GM21786 (cell line): Measurements from ENCODE around the gene MYL7.

Experiments used
- ATAC-seq: cut with Tn5 transposase; IDR thresholded peaks from one replicate; pipeline ENCODE4 v1.9.1; 2021; ENCODE audit not compliant: unreplicated experiment

The MYL7 gene

DNA sequence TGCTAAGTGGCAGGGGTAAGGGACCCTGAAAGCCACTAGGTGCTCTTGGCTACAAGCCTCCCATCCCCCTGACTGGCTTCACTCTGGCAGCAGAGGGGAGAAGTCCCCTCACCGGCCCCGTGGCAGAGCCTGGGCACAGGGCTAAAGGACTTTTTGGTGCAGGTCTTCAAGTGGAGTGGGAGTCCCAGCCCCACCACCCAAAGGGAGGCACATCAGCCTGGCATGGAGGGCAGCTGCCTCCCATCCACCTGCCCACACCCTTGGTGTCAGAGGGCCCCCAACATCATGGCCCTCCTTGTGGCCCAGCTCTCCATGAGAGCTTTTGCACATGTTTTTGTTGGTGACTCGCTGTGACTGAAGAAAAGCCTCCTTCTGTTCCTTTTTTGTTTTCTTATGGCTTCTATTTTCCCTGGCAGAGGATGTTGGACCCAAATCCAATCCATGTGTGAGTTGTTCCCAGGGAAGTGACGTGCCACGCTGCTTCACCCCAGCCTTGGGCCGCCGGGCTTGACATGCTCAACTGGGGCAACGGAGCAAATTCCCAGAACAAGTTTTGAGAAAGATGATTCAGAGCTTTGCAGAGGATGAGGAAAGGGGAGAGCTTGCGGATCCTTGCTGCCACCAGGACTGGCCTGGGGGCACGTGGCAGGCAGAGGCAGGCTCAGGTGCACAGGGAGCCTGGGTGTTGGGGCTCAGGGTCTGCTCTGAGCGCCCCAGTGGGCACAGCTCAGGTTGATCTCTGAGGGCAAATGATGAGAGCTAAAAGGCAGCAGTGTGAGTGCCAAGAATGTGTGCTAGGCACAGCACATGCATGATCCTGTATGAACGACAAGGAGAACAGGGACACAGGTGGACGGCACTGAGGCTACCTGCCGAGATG is 38.9 kb downstream of the MYL7 start:
- no peak for ATAC-seq

DNA sequence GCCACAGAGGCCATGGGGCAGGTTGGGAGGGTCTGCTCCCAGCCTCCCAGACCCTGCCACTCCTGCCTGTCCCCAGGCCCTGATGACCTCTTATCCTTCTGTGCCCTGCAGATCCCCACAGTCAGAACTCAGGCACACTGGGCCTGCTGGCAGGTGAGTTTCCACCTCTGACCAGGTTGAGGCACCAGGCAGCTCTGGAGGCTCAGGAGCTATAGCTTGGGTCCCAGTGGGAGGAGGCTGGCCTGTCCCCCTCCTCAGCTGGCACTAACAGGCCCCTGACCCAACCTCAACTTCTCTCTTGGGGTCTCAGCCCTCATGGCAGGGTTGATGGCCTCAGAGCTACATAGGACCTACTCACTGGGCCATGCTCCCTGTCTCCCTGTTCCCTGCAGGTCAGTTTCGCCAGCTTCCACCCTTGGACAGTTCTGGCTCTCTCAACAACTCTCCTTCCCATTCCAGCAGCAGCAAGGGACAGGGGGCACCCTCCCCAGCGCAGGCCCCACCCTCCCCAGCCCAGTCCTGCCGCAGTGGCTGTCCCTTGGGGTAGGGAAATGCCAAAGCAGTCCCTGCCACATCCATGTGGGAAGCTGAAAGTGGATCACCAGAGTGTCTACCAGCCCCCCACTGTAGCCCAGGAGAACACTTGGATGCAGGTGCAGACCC is 39.7 kb downstream of the MYL7 start:
- no peak for ATAC-seq

DNA sequence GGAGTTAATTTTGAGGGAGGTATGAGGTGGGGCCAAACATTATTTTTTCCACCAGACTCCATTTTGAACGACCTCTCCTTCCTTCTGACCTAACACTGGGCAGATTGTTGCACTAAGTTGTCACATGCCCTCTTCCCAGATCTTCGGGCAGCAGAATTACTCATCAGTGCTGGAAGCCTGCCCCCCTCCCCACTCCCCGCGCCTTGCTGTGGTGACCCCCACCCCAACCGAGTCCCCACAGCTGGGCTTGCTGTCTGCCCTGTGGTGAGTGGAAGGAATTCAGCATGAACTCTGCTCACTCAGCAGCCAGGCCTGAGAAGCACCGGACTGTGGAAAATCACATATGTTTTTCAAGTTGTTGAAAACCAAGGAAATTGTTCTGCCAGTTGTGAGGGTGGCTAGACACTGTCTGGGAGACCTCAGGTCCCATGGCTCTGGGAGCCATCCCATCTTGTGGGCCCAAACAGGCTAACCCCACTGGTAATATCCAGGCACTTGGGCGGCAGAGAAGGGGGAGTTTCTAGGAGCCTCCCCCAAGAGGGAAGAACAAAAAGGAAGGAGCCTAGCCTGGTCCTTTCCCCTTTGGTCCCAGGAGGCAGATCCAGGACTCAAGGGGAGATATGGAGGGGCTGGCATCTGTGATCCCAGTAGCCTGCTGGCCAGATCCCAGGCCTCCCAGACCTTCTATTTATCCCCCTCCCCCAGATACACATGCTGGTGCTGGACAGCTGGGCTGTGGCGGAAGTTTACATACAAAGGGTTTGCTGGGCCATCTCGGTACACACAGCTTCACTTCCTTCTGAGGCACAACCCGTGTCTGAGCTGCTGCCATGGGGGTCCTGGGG is 40.5 kb downstream of the MYL7 start:
- no peak for ATAC-seq

DNA sequence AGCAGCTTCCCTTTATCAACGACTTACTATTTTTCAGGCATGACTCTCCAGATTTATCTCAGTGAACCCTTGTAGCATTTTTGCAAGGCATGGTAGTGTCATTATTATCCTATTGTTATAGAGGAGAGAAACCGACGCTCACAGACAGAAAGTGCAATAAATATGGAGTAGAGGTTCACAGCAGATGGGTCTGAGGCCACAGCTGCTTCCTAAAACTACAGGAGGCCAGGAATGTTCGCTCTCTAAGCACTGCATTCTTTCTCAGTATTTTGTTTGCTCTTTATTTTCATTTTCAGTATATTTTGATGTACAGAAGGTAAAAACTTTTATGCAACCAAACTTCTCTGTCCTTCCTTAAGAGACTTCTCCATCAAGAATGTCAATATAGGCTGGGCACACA is 41.5 kb downstream of the MYL7 start:
- no peak for ATAC-seq

DNA sequence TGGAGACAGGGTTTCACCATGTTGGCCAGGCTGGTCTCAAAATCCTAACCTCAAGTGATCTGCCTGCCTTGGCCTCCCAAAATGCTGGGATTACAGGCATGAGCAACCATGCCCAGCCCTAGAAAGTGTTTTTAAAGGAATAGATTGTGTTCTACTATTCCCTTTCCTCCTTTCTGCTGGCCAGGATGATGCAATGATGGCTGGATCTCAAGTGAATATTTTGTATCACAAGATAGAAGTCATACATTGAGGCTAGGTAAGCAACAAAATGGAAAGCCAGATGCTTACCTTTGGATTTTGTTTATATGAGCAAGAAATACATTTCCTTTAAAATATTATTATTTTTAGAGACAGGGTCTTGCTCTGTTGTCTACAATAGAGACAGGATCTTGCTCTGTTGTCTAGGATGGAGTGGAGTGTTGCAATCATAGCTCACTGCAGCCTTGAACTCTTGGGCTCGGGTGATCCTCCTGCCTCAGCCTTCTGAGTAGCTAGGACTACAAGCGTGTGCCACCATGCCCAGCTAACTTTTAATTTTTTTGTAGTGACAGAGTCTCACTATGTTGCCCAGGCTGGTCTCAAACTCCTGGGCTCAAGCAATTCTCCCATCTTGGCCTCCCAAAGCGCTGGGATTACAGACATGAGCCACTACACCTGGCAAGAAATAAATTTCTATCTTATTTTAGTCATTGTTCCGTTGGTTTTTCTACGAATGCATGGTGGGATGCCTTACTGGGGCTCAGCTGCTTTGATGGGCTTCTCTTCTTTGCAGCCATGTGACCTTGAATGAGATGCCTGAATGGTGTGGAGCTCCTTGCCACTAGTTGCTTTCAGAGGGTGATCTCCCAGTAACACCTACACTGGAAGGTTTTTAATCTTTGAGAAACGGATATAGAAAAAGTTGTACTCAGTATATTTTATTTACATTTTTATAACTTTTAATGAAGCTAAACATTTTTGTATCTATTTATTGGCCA is 42.8 kb downstream of the MYL7 start:
- no peak for ATAC-seq

DNA sequence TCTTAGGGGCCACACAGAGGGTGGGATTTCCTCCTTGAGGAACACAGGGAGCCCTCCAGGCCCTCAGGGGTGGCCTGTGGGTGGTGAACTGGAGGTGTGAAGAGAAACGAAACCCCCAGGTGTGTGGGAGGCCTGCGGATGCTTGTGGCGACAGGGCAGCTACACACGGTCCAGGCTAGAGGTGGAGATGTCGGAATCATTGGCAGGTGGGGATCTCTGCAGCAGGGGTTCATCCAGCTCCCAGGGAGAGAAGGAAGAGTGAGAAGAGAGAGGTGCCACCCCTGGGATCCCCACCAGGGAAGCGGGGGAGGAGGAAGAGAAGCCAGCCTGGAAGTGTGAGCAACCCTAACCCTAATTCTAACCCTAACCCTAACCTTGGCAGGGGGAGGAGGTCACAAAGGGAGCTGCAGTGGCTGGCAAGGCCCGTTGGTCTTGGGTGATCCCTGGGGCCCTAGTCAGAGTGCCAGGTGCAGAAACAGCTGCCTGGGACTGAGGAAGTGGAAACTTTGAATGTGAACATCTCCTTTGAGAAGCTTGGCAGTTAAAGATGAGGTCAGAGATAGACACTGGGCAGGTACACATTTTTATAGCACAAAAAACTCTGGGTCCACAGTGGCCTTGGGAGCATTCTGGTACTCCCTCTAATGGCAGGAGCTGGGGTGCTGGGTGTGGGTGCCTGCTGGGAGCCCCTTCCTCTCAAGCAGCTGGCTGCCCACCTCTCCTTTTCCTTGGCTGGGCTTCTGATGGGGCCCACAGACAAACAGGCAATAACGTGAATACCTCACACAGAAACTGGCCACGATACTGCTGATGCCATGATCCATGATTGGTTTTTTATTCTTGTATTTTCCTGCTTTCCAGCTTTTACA is 43.8 kb downstream of the MYL7 start:
- peak; percentile 75 for ATAC-seq

DNA sequence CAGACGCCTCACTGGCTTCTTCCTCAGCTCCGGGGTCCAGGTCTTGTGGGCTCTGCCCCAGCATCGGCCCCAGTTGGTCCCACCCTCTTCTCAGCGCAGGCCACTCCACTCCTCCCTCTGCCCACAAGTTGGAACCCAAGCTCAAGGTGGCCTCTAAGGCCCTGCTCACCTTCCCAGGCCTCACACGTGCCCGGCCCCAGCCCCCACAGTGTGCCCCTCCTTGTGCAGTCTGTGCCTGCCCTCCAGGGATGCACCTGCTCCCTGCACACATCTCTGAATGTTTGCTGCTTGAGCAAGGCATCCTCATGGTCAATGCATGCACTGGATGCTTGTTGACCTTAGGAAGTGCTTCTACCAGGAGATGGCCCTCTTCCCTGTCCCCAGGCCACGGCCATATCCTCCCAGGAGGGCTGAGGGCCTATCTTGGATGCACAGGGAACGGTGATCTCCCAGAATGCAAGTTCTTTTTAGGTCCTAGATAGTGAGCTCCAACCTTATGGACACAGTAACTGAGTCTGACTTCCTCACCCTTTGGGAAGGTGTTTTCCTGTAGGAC is 44.7 kb downstream of the MYL7 start:
- ATAC-seq, result no peak

DNA sequence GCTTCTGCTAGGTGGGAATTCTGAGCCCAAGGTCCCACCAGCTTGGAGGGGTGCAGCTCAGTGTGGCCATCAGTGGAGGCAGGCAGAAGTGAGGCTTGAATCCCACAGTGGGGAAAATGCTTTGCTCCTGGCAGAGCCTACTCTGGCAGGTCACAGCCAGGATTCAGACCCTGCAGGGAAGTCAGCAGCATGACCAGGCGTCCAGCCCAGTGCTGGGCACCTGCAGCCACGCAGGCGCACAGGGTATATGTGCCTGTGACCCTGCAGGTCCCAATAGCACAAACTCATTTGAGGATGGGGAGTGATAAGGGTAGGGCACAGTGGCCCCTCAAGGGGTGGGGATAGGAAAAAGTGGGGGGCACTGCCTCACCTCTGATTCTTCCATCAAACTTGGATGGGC is 45.4 kb downstream of the MYL7 start:
- ATAC-seq, result no peak

DNA sequence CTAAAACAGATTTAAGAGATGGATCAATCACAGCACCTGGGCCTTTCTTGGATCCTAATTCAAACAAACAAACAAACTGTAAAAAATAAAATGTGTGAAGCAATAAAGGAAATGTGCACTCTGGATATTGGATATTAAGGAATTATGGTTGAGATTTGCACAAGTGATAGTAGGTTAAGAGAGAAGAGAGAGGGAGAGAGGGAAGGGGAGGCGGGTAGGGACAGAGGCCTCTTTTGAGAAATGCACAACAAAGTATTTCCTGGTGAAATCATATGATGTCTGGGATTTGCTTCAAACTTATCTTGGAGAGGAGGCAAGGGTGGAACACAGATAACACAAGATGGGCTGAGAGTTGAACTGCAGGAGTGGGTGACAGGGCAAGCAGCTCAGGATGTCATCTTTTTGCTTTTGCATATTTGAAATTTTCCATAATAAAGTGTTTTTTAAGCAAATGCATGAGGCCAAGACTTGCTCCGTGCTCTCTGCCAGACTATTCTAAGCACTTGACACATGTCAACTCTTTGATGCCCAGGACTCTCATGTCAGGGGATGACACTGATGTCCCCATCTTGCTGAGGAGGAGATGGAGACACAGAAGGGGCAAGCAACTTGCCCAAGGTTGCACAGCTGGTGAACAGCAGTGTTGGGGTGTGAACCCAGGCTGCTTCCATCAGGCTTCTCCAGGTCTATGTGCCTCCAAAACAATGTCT is 46.1 kb downstream of the MYL7 start:
- no peak for ATAC-seq

DNA sequence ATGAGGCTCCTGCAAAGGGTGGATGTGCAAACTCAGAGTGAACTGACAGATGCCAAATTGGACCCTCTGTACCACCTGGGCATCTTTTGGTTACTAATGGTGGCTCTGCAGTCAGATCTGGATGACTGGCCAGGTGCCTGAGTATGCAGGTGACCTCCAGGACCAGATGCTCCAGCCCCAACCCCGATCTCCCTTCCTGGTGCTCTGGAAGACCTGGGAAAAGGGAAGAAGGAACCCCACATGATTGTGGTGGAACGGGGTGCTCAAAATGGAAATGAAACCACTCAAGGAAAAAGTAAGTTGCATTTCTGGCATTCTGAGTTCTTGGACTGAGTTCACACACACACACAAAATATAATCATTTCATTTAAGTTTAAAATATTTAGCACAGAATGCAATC is 46.8 kb downstream of the MYL7 start:
- ATAC-seq, result no peak

DNA sequence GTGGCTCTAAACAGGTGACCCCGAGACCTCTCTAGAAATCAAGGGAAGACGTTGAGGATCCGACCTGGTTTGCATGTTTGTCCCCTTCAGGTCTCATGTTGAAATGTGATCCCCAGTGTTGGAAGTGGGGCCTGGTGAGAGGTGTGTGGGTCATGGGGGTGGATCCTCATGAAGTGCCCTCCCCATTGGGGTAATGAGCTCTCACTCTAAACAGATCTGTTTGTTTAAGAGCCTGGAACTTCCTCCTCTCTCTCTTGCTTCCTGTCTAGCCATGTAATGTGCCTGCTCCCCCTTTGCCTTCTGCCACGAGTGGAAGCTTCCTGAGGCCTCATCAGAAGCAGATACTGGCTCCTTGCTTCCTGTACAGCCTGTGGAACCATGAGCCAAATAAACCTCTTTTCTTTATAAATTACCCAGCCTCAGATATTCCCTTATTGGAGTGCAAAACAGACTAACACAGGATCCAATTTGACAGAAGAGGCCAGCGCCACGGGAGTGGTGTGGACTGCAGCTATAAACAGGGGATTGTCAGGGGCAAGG is 48.0 kb downstream of the MYL7 start:
- ATAC-seq, result no peak
